Measurements from ENCODE around the gene TMEM128.
"Not testable (repeated sequence)": the region's sequence is repeated elsewhere in the genome, so short reads cannot be mapped to it uniquely, and the experiment has no call there.

TMEM128 gene

GRCh38 chr4:4254666-4255065 lies 6.6 kb upstream of the TMEM128 start:
- DNase-seq: no peak

- no peak for DNase-seq
These were observed 6.2 kb upstream of the TMEM128 start for GRCh38 chr4:4254199-4254598.

GRCh38 chr4:4249866-4250265 lies 1.8 kb upstream of the TMEM128 start:
- DNase-seq: no peak

GRCh38 chr4:4249342-4249741 lies 1.3 kb upstream of the TMEM128 start:
- DNase-seq: not testable (repeated sequence)

- no peak for DNase-seq
These were observed 821 bp upstream of the TMEM128 start for GRCh38 chr4:4248885-4249203.

GRCh38 chr4:4247696-4248028 lies 361 bp downstream of the TMEM128 start:
- DNase-seq: no peak

- DNase-seq: no peak
These were observed 2.9 kb downstream of the TMEM128 start for GRCh38 chr4:4245172-4245571.

GRCh38 chr4:4239551-4239950 lies 8.5 kb downstream of the TMEM128 start:
- not testable (repeated sequence) for DNase-seq

- DNase-seq: no peak
These were observed 14.4 kb downstream of the TMEM128 start for GRCh38 chr4:4233610-4234009.

GRCh38 chr4:4228356-4228668 lies 19.7 kb downstream of the TMEM128 start:
- DNase-seq: no peak

- DNase-seq: no peak
These were observed 20.3 kb downstream of the TMEM128 start for GRCh38 chr4:4227510-4228355.

- no peak for DNase-seq
These were observed 21.2 kb downstream of the TMEM128 start, which contains the start of gene OTOP1 for GRCh38 chr4:4226606-4227438. Gene OTOP1 (minus strand): TSS chr4:4226929. CDS start chr4:4226864, 65 bp downstream.

- no peak for DNase-seq
These were observed 22.0 kb downstream of the TMEM128 start for GRCh38 chr4:4225915-4226605.

- DNase-seq: no peak
These were observed 30.9 kb downstream of the TMEM128 start for GRCh38 chr4:4217113-4217512.

- DNase-seq: no peak
These were observed 31.4 kb downstream of the TMEM128 start for GRCh38 chr4:4216648-4217047.

GRCh38 chr4:4213674-4214073 lies 34.3 kb downstream of the TMEM128 start:
- not testable (repeated sequence) for DNase-seq

- DNase-seq: no peak
These were observed 41.8 kb downstream of the TMEM128 start for GRCh38 chr4:4206204-4206603.

GRCh38 chr4:4204401-4204745 lies 43.6 kb downstream of the TMEM128 start:
- no peak for DNase-seq

GRCh38 chr4:4203688-4204400 lies 44.2 kb downstream of the TMEM128 start:
- DNase-seq: no peak

- no peak for DNase-seq
These were observed 45.5 kb downstream of the TMEM128 start for GRCh38 chr4:4202510-4202909.

GRCh38 chr4:4200624-4201023 lies 47.4 kb downstream of the TMEM128 start:
- DNase-seq: no peak

GRCh38 chr4:4195354-4195753 lies 52.7 kb downstream of the TMEM128 start:
- DNase-seq: no peak

GRCh38 chr4:4188557-4188956 lies 59.5 kb downstream of the TMEM128 start:
- DNase-seq: not testable (repeated sequence)

All from activated CD4-positive, alpha-beta T cell treated with anti-CD3 and anti-CD28 coated beads, Interleukin-2, amount 50 U/mL, for 4 hours (primary cell).